SU-DHL-6 (cell line): Measurements from ENCODE around the gene NBPF1.
"Not testable (repeated sequence)": the region's sequence is repeated elsewhere in the genome, so short reads cannot be mapped to it uniquely, and the experiment has no call there.

Experiments
- CTCF ChIP-seq: fragments of 200-600 bp; sonication (generic); IDR thresholded peaks from one replicate; pipeline ENCODE4 v1.5.1; 2017; ENCODE audit warnings: antibody characterized with exemption, mild to moderate bottlenecking, low read length, moderate library complexity; ENCODE audit not compliant: insufficient read depth, poor library complexity, severe bottlenecking
- EZH2phosphoT487 ChIP-seq: fragments of 200-600 bp; sonication (generic), shearing (Covaris generic); conservative IDR thresholded peaks from 2 replicates; pipeline ENCODE4 v1.6.1; 2018; ENCODE audit warnings: mild to moderate bottlenecking, antibody characterized with exemption, low read length, moderate library complexity, mixed read lengths

- TF ChIP-seq CTCF, EZH2phosphoT487: not testable (repeated sequence)
Observed at GRCh38 chr1:16633540-16634282, 20.3 kb upstream of the NBPF1 start.
